Smooth muscle cell (in vitro differentiated cells): ENCODE measurements around the gene TP53INP2. TPM values are rescaled to one million over a fixed set of nuclear protein-coding genes. Genes with fewer than 3 reads are reported as not detected.

Experiments
- DNase-seq: peaks from one replicate; lab custom pipeline; 2025; ENCODE audit not compliant: unreplicated experiment; lab: John Stamatoyannopoulos, UW
- H2AFZ ChIP-seq: fragments of 200-600 bp; sonication (generic); 2 replicates; pipeline ENCODE4 v1.6.0; 2016; ENCODE audit warnings: antibody characterized with exemption, low read depth, mild to moderate bottlenecking
- H3F3A ChIP-seq: fragments of 200-600 bp; sonication (generic); 2 replicates; pipeline ENCODE4 v1.6.0; 2017; ENCODE audit warnings: antibody characterized with exemption, low read depth
- H3K27ac ChIP-seq: fragments of 200-600 bp; sonication (generic); 2 replicates; pipeline ENCODE4 v1.5.1; 2016; ENCODE audit warnings: low read depth, mild to moderate bottlenecking
- H3K27me3 ChIP-seq: fragments of 200-600 bp; sonication (generic); 2 replicates; pipeline ENCODE4 v1.6.1; 2016; ENCODE audit warnings: low read depth, mild to moderate bottlenecking
- H3K36me3 ChIP-seq: fragments of 200-600 bp; sonication (generic); 2 replicates; pipeline ENCODE4 v1.5.1; 2016; ENCODE audit warnings: low read depth
- H3K4me1 ChIP-seq: fragments of 200-600 bp; sonication (generic); 2 replicates; pipeline ENCODE4 v1.5.1; 2016; ENCODE audit warnings: low read depth
- H3K4me2 ChIP-seq: fragments of 200-600 bp; sonication (generic); 2 replicates; pipeline ENCODE4 v1.6.0; 2016; ENCODE audit warnings: mild to moderate bottlenecking
- H3K4me3 ChIP-seq: fragments of 200-600 bp; sonication (generic); 2 replicates; pipeline ENCODE4 v1.5.1; 2016; ENCODE audit warnings: mild to moderate bottlenecking
- H3K79me2 ChIP-seq: fragments of 200-600 bp; sonication (generic); 2 replicates; pipeline ENCODE4 v1.6.0; 2016; ENCODE audit warnings: low read depth, mild to moderate bottlenecking
- H3K9ac ChIP-seq: fragments of 200-600 bp; sonication (generic); 2 replicates; pipeline ENCODE4 v1.6.0; 2016; ENCODE audit warnings: low read depth
- H3K9me3 ChIP-seq: fragments of 200-600 bp; sonication (generic); replicated peaks from 2 replicates; pipeline ENCODE4 v1.5.1; 2016; ENCODE audit warnings: low read depth
- H4K20me1 ChIP-seq: fragments of 200-600 bp; sonication (generic); 2 replicates; pipeline ENCODE4 v1.6.0; 2016; ENCODE audit warnings: low read depth
- CTCF ChIP-seq: fragments of 200-600 bp; sonication (generic); IDR thresholded peaks from 2 replicates; pipeline ENCODE4 v1.5.1; 2017; ENCODE audit warnings: borderline replicate concordance, mild to moderate bottlenecking, antibody characterized with exemption; ENCODE audit not compliant: insufficient read depth, poor library complexity, severe bottlenecking
- WGBS: methylation state at CpG from one replicate; pipeline ENCODE4 v1.1.7; 2016; ENCODE audit warnings: low lambda C conversion rate; 5-methylcytosine and 5-hydroxymethylcytosine counted together
- polyA plus RNA-seq: library from polyadenylated mRNA; unstranded; fragments of >200 nt; fragmentation: Nextera tagmentation; extraction: Ambion mirVana; gene quantifications from 2 replicates; pipeline ENCODE4 v1.2.1, GENCODE V29; 2016
- total RNA-seq: library from RNA; depleted of rRNA; stranded (reverse); fragments of >200 nt; gene quantifications from 2 replicates; pipeline ENCODE4 v1.2.3, GENCODE V29; 2014

TP53INP2 gene
- total and polyA plus RNA-seq, 2 experiments from 2014 or later, result 13.1 to 15.9 TPM

- no peak overlapping the region for H3K4me3 ChIP-seq
- WGBS, result 96% methylated on average over 1 of the region's 1 CpG
Observed at GRCh38 chr20:34669094-34669493, 35.0 kb upstream of the TP53INP2 start.

GRCh38 chr20:34673412-34673811 is 30.7 kb upstream of the TP53INP2 start:
- Histone ChIP-seq H3F3A (no peaks in the 10 kb centered on the region), H3K4me2 (no peak overlapping the region), H2AFZ (no peak overlapping the region), H3K9ac (no peak overlapping the region), H4K20me1 (no peaks in the 10 kb centered on the region), H3K4me1 (no peaks in the 10 kb centered on the region), H3K79me2 (peaks cover 10% of the 10 kb centered on the region), H3K27ac (no peak overlapping the region), H3K36me3 (no peaks in the 10 kb centered on the region), H3K4me3 (no peak overlapping the region), H3K9me3 (no peaks in the 10 kb centered on the region), H3K27me3 (no peaks in the 10 kb centered on the region)
- DNase-seq, result no peak
- no peak for TF ChIP-seq CTCF
- 97% methylated on average over 5 of the region's 5 CpGs for WGBS

More at GRCh38 chr20:34669094-34669493, 35.0 kb upstream of the TP53INP2 start:
- no peak overlapping the region for H3K9ac ChIP-seq
- H3K27ac ChIP-seq, result no peak overlapping the region
- H3K9me3 ChIP-seq, result no peaks in the 10 kb centered on the region
- H3K4me1 ChIP-seq, result no peaks in the 10 kb centered on the region
- TF ChIP-seq CTCF, result no peak
- peaks cover 25% of the 10 kb centered on the region for H4K20me1 ChIP-seq
- H3K79me2 ChIP-seq, result peaks cover 4% of the 10 kb centered on the region
- no peaks in the 10 kb centered on the region for H3K27me3 ChIP-seq
- H2AFZ ChIP-seq, result no peak overlapping the region
- no peak overlapping the region for H3K4me2 ChIP-seq
- H3K36me3 ChIP-seq, result no peaks in the 10 kb centered on the region
- DNase-seq, result no peak
- no peaks in the 10 kb centered on the region for H3F3A ChIP-seq

- no peaks in the 10 kb centered on the region for H4K20me1 ChIP-seq
- H3K27me3 ChIP-seq, result no peaks in the 10 kb centered on the region
- no peak overlapping the region for H3K27ac ChIP-seq
- WGBS, result 84% methylated on average over 3 of the region's 3 CpGs
- peaks cover 10% of the 10 kb centered on the region for H3K79me2 ChIP-seq
- H3K4me1 ChIP-seq, result no peaks in the 10 kb centered on the region
- H3K36me3 ChIP-seq, result no peaks in the 10 kb centered on the region
- H3F3A ChIP-seq, result no peaks in the 10 kb centered on the region
- TF ChIP-seq CTCF, result no peak
- no peaks in the 10 kb centered on the region for H3K9me3 ChIP-seq
- H3K4me3 ChIP-seq, result peak overlapping the region; percentile 83
- no peak for DNase-seq
- H3K9ac ChIP-seq, result no peak overlapping the region
- H2AFZ ChIP-seq, result no peak overlapping the region
- H3K4me2 ChIP-seq, result peak overlapping the region; percentile 90
Observed at GRCh38 chr20:34675561-34675960, 28.6 kb upstream of the TP53INP2 start.

- H3K27ac ChIP-seq, result no peak overlapping the region
- H2AFZ ChIP-seq, result peak overlapping the region; percentile 89
- H3K79me2 ChIP-seq, result peaks cover 10% of the 10 kb centered on the region
- no peaks in the 10 kb centered on the region for H3K27me3 ChIP-seq
- peak overlapping the region; percentile 83 for H3K4me3 ChIP-seq
- H3K9me3 ChIP-seq, result no peaks in the 10 kb centered on the region
- TF ChIP-seq CTCF, result no peak
- no peaks in the 10 kb centered on the region for H4K20me1 ChIP-seq
- H3K36me3 ChIP-seq, result no peaks in the 10 kb centered on the region
- peak overlapping the region; percentile 90 for H3K4me2 ChIP-seq
- peak overlapping the region; percentile 27 for H3K9ac ChIP-seq
- WGBS, result under 1% methylated on average over 13 of the region's 14 CpGs
- no peaks in the 10 kb centered on the region for H3K4me1 ChIP-seq
- no peak for DNase-seq
- no peaks in the 10 kb centered on the region for H3F3A ChIP-seq
Observed at GRCh38 chr20:34675993-34676641, 28.0 kb upstream of the TP53INP2 start.
